DND-41 (cell line): ENCODE measurements around the gene TMEM169.

ENCODE experiments used
- ATAC-seq: fragments of 200-7000 bp; cut with Tn5 transposase; 3 replicates; pipeline ENCODE4 v1.9.1; 2021; ENCODE audit warnings: low read depth; ENCODE audit not compliant: insufficient read depth
- DNase-seq: peaks from one replicate; pipeline ENCODE4 v3.0.0-alpha.2; 2020
- H2AFZ ChIP-seq: 2 replicates; pipeline ENCODE4 v1.6.0; 2012; ENCODE audit warnings: low read depth, low read length
- H3K27ac ChIP-seq: 2 replicates; pipeline ENCODE4 v1.5.1; 2012; ENCODE audit warnings: low read length, inconsistent platforms
- H3K27me3 ChIP-seq: fragments of 200-600 bp; sonication (generic); 2 replicates; pipeline ENCODE4 v1.6.0; 2012; ENCODE audit warnings: low read length, mild to moderate bottlenecking, inconsistent platforms; ENCODE audit not compliant: insufficient read depth, poor library complexity
- H3K36me3 ChIP-seq: 2 replicates; pipeline ENCODE4 v1.5.1; 2012; ENCODE audit warnings: low read length, inconsistent platforms; ENCODE audit not compliant: insufficient read depth
- H3K4me1 ChIP-seq: 2 replicates; pipeline ENCODE4 v1.5.1; 2012; ENCODE audit warnings: mild to moderate bottlenecking, low read length; ENCODE audit not compliant: insufficient read depth
- H3K4me2 ChIP-seq: 2 replicates; pipeline ENCODE4 v1.6.0; 2012; ENCODE audit warnings: mild to moderate bottlenecking, moderate library complexity, low read length, inconsistent platforms; ENCODE audit not compliant: insufficient read depth
- H3K4me3 ChIP-seq, 2 experiments: fragments of 200-600 bp in 1 of 2; shearing (Covaris generic) in 1 of 2; 2 replicates each; pipeline ENCODE4 v1.5.1; 2012 to 2016; ENCODE audit warnings: inconsistent platforms in 2 of 2, low read length in 2 of 2, mild to moderate bottlenecking in 2 of 2, low read depth in 1 of 2, moderate library complexity in 1 of 2
- H3K79me2 ChIP-seq: 2 replicates; pipeline ENCODE4 v1.6.0; 2012; ENCODE audit warnings: low read length, inconsistent platforms; ENCODE audit not compliant: insufficient read depth
- H3K9ac ChIP-seq: 2 replicates; pipeline ENCODE4 v1.6.0; 2012; ENCODE audit warnings: low read depth, mild to moderate bottlenecking, inconsistent platforms, low read length, moderate library complexity
- H3K9me3 ChIP-seq: 2 replicates; pipeline ENCODE4 v1.5.1; 2012; ENCODE audit warnings: low read length, moderate library complexity, mild to moderate bottlenecking, inconsistent platforms; ENCODE audit not compliant: insufficient read depth, severe bottlenecking
- H4K20me1 ChIP-seq: 2 replicates; pipeline ENCODE4 v1.6.0; 2012; ENCODE audit warnings: low read length; ENCODE audit not compliant: insufficient read depth
- EZH2 ChIP-seq: IDR thresholded peaks from 3 replicates; pipeline ENCODE4 v1.6.1; 2012; ENCODE audit warnings: borderline replicate concordance, low read depth, mild to moderate bottlenecking, moderate library complexity, low read length, inconsistent platforms; ENCODE audit not compliant: severe bottlenecking
- TF ChIP-seq, protein P1 (sequence below): IDR thresholded peaks from 2 replicates; pipeline ENCODE4 v1.5.1; 2012; ENCODE audit warnings: borderline replicate concordance, low read length, moderate library complexity, mild to moderate bottlenecking; ENCODE audit not compliant: poor library complexity, severe bottlenecking; ENCODE audit errors: extremely low read depth

Gene TMEM169

DNA sequence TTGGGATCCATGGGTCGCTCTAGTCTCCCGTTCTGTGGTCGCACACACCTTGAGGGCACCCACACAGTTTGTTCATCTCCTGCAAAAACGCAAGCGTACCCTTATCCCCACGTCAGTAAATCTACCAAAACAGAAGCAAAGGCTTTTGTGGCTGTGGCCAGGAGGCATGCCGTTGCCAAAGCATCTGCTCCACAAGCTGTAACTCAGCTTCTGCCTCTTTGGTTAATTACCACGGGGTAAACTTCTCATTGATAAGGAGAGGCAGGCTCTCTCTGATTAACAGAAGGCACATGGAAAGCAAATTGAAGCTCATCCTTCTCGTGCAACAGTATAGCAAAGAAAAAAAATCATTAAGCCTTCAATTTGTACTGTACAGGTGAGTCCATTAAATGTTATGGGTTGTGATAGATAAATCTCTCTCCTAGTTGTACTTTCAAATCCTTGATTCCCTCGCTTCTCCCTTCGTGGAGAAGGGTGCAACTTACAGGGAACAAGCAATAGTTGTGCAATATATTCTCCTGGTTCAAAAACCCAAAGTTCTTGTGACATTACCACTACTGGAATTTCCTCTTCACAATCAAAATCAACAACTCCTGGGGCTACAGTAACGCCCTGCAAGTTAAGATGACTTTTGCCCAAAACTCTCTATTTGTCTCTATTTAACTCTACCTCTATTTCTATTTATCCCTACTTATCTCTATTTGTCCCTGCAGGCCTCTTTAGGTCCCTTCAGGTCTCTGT, 10.4 kb upstream of the TMEM169 start:
- no peak for DNase-seq
- Histone ChIP-seq H3K4me1 (no peaks in the 10 kb centered on the region), H4K20me1 (no peaks in the 10 kb centered on the region), H3K36me3 (no peaks in the 10 kb centered on the region), H3K27ac (no peak overlapping the region), H3K79me2 (no peaks in the 10 kb centered on the region), H3K4me2 (no peak overlapping the region), H3K9me3 (no peaks in the 10 kb centered on the region), H3K9ac (no peak overlapping the region), H3K4me3 (no peak overlapping the region), H3K27me3 (no peaks in the 10 kb centered on the region), H2AFZ (no peak overlapping the region)
- TF ChIP-seq, protein P1, sequence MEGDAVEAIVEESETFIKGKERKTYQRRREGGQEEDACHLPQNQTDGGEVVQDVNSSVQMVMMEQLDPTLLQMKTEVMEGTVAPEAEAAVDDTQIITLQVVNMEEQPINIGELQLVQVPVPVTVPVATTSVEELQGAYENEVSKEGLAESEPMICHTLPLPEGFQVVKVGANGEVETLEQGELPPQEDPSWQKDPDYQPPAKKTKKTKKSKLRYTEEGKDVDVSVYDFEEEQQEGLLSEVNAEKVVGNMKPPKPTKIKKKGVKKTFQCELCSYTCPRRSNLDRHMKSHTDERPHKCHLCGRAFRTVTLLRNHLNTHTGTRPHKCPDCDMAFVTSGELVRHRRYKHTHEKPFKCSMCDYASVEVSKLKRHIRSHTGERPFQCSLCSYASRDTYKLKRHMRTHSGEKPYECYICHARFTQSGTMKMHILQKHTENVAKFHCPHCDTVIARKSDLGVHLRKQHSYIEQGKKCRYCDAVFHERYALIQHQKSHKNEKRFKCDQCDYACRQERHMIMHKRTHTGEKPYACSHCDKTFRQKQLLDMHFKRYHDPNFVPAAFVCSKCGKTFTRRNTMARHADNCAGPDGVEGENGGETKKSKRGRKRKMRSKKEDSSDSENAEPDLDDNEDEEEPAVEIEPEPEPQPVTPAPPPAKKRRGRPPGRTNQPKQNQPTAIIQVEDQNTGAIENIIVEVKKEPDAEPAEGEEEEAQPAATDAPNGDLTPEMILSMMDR: no peak
- TF ChIP-seq EZH2: no peak
- ATAC-seq: no peak

DNA sequence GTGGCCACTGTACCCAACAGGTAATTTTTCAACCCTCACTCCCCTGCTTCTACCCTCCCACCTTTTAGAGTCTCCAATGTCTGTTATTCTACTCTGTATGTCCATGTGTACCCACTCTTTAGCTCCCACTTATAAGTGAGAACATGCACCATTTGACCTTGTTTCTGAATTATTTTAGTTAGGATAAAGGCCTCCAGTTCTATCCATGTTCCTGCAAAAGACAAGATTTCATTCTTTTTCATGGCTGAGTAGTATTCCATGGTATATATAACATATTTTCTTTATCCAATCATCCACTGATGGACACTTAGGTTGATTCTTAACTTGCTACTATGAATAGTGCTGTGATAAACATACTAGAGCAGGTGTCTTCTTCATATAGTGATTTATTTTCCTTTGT, 9.2 kb upstream of the TMEM169 start:
- Histone ChIP-seq H3K4me2 (no peak overlapping the region), H3K9ac (no peak overlapping the region), H3K27ac (no peak overlapping the region), H3K79me2 (no peaks in the 10 kb centered on the region), H3K36me3 (no peaks in the 10 kb centered on the region), H3K4me3 (no peak overlapping the region), H4K20me1 (no peaks in the 10 kb centered on the region), H3K9me3 (no peaks in the 10 kb centered on the region), H3K4me1 (no peaks in the 10 kb centered on the region), H3K27me3 (no peaks in the 10 kb centered on the region), H2AFZ (no peak overlapping the region)
- ATAC-seq: no peak
- DNase-seq: no peak
- TF ChIP-seq, protein P1: no peak
- no peak for TF ChIP-seq EZH2

DNA sequence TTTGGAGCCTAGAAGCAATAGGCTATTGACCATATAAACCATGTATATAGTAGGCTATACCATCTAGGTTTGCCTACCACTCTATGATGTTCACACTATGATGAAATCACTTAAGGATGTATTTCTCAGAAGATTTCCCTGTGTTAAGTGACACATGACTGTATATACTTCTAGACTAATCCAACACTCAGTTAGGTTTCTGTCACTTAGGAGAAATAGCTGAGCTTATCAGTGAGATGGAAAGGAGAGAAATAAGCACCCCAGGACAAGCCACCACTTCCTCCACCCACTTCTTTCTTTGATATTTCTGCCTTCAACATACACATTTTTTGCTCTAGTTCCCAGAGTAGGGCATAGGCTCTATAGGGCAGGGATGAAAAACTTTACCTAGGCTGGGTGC, 7.9 kb upstream of the TMEM169 start:
- Histone ChIP-seq H3K27ac (no peak overlapping the region), H3K9me3 (no peaks in the 10 kb centered on the region), H3K79me2 (no peaks in the 10 kb centered on the region), H2AFZ (no peak overlapping the region), H3K9ac (no peak overlapping the region), H3K36me3 (no peaks in the 10 kb centered on the region), H3K27me3 (no peaks in the 10 kb centered on the region), H3K4me1 (no peaks in the 10 kb centered on the region), H3K4me2 (no peak overlapping the region), H4K20me1 (no peaks in the 10 kb centered on the region), H3K4me3 (no peak overlapping the region)
- DNase-seq (no peak), ATAC-seq (no peak)
- TF ChIP-seq EZH2: no peak
- TF ChIP-seq, protein P1: no peak

DNA sequence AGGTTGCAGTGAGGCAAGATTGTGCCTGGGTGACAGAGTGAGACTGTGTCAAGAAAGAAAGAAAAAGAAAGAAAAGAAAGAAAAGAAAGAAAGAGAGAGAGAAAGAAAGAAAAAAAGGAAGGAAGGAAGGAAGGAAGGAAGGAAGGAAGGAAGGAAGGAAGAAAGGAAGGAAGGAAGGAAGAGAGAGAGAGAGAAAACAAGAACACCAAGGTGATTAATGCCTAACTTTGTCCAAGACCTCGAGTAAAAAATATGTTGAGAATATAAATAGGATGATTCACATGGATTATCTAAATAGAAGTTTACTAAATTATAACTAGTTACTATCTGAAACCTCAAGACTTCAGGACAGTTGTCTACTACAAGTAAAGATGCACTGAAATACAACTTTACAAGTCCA, 7.3 kb upstream of the TMEM169 start:
- Histone ChIP-seq H3K4me3 (no peak overlapping the region), H3K36me3 (no peaks in the 10 kb centered on the region), H3K4me1 (no peaks in the 10 kb centered on the region), H2AFZ (no peak overlapping the region), H3K9ac (no peak overlapping the region), H3K79me2 (no peaks in the 10 kb centered on the region), H3K4me2 (no peak overlapping the region), H3K27ac (no peak overlapping the region), H3K9me3 (no peaks in the 10 kb centered on the region), H3K27me3 (no peaks in the 10 kb centered on the region), H4K20me1 (no peaks in the 10 kb centered on the region)
- ATAC-seq (no peak), DNase-seq (no peak)
- no peak for TF ChIP-seq EZH2
- TF ChIP-seq, protein P1: no peak
